Measurements from ENCODE around the gene ANKRD33.

ANKRD33 gene

GRCh38 chr12:51906430-51907082 is 18.7 kb downstream of the ANKRD33 start:
- peaks cover 52% of the 10 kb centered on the region for H3K27me3 ChIP-seq (ENCODE audit: control insufficient read depth, insufficient read depth, low read length)
- H3K36me3 ChIP-seq (ENCODE audit: control insufficient read depth, insufficient read depth, low read length) = no peaks in the 10 kb centered on the region
- H3K9me3 ChIP-seq (ENCODE audit: control insufficient read depth, insufficient read depth, low read length) = no peaks in the 10 kb centered on the region
- peak overlapping the region; percentile 64; the same call in 1 of the 2 replicates for H3K4me3 ChIP-seq (ENCODE audit: low read depth, low read length)
- H3K9ac ChIP-seq (ENCODE audit: low read depth, low read length) = no peak overlapping the region
- H3K27ac ChIP-seq (ENCODE audit: low read depth, low read length) = no peak overlapping the region
- H3K4me1 ChIP-seq (ENCODE audit: control insufficient read depth, insufficient read depth, low read length) = 0 out of 2 replicates have a peak, but pooled peaks cover 5% of the 10 kb centered on the region

DNA sequence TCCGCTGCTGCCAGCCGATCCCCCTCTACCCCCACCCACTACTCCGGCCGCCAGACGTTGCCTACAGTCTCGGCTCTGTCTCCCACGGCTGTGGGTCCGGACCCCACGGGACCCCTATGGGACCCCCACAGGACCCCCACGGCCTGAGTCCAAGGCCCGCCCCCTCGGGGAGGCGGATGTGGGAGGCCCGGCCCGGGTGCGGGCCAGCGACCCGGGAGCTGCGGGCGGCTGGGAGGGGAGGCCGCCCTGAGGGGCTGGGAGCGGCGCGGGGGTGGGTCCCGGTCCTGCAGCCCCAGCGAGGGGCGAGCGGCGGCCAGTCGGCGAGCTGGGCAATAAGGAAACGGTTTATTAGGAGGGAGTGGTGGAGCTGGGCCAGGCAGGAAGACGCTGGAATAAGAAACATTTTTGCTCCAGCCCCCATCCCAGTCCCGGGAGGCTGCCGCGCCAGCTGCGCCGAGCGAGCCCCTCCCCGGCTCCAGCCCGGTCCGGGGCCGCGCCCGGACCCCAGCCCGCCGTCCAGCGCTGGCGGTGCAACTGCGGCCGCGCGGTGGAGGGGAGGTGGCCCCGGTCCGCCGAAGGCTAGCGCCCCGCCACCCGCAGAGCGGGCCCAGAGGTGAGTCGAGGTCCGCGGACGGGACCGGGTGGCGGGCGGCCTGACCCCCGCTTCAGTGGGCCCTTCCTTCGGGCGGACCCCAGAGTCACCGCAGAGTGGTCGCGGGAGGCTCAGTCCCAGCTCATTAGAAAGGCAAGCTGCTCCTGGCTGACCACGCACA is 19.4 kb downstream of the ANKRD33 start, which contains the start of gene ACVRL1:
Gene ACVRL1, plus strand, starts transcription at position 422 of the 773 bp plus-strand sequence. CDS start 4,971 bp downstream, outside the sequence.
- Histone ChIP-seq H3K27me3 (ENCODE audit: control insufficient read depth, insufficient read depth, low read length) (peaks cover 52% of the 10 kb centered on the region), H3K4me3 (ENCODE audit: low read depth, low read length) (peak within 1 kb of the TSS; percentile 64), H3K27ac (ENCODE audit: low read depth, low read length) (no peak within 1 kb of the TSS), H3K4me1 (ENCODE audit: control insufficient read depth, insufficient read depth, low read length) (0 out of 2 replicates have a peak, but pooled peaks cover 5% of the 10 kb centered on the region), H3K9ac (ENCODE audit: low read depth, low read length) (no peak within 1 kb of the TSS), H3K36me3 (ENCODE audit: control insufficient read depth, insufficient read depth, low read length) (no peaks in the 10 kb centered on the region), H3K9me3 (ENCODE audit: control insufficient read depth, insufficient read depth, low read length) (no peaks in the 10 kb centered on the region)

DNA sequence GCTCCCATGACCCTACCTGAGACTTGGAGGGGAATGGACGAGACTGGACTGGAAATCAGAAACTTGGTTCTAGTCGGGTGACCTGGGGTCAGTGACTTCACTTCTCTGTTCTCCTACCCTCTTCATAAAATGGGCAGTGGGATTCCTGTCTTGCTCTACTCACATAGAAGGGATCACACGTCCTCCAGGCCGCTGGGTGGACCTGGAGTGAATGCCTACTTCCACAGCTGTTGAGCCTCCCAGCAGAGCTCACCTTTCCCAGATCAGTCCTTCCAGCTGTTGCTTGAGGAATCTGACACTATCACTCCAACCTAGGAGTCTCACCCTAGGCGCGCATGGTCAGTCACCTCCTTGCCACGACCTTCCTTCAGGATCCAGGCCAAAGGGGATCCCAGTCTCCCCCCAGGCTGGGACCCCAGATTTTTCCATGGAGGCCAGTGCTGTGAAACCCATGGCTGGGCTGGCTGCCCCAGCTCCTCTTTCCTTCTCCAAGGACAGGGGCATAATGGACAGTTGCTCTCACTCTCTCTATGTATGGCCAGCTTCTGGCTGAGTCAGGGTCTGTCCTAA is 20.0 kb downstream of the ANKRD33 start:
- 0 out of 2 replicates have a peak, but pooled peaks cover 5% of the 10 kb centered on the region for H3K4me1 ChIP-seq (ENCODE audit: control insufficient read depth, insufficient read depth, low read length)
- no peak overlapping the region for H3K27ac ChIP-seq (ENCODE audit: low read depth, low read length)
- peak overlapping the region; percentile 64; the same call in 1 of the 2 replicates for H3K4me3 ChIP-seq (ENCODE audit: low read depth, low read length)
- H3K9ac ChIP-seq (ENCODE audit: low read depth, low read length) = no peak overlapping the region
- peaks cover 52% of the 10 kb centered on the region for H3K27me3 ChIP-seq (ENCODE audit: control insufficient read depth, insufficient read depth, low read length)
- H3K9me3 ChIP-seq (ENCODE audit: control insufficient read depth, insufficient read depth, low read length) = no peaks in the 10 kb centered on the region
- no peaks in the 10 kb centered on the region for H3K36me3 ChIP-seq (ENCODE audit: control insufficient read depth, insufficient read depth, low read length)

DNA sequence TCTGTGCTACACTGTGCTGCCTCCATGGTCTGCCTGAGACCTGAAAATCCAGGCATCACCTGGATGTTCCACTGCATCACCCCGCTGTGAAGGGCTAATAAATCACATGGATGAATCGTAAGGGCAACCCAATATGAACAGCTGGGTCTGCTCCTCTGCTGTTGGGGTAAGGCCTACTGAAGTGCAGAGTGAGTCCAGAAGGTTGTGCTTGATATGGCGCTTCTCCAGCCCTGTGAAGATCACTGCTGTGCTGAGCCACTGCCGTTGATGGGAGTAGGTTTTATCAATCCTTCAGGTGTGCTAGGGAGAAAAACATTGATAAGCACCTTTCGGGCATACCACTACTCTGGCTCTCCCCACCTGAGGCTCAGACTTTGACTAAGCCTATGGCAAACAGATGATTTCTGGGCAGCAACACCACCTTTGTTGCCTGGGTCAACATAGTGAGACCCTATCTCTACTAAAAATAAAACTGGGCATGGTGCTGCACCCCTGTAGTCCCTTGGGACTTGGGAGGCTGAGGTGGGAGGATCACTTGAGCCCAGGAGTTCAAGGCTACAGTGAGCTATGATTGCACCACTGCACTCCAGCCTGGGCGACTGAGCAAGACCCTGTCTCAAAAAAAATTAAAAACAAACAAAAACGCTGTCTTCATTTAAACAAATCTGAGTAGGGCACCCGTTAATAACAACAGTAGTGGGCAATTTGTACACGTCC is 21.1 kb downstream of the ANKRD33 start:
- H3K4me3 ChIP-seq (ENCODE audit: low read depth, low read length) = no peak overlapping the region
- H3K9me3 ChIP-seq (ENCODE audit: control insufficient read depth, insufficient read depth, low read length) = no peaks in the 10 kb centered on the region
- H3K36me3 ChIP-seq (ENCODE audit: control insufficient read depth, insufficient read depth, low read length) = no peaks in the 10 kb centered on the region
- peaks cover 52% of the 10 kb centered on the region for H3K27me3 ChIP-seq (ENCODE audit: control insufficient read depth, insufficient read depth, low read length)
- H3K27ac ChIP-seq (ENCODE audit: low read depth, low read length) = no peak overlapping the region
- H3K4me1 ChIP-seq (ENCODE audit: control insufficient read depth, insufficient read depth, low read length) = 0 out of 2 replicates have a peak, but pooled peaks cover 5% of the 10 kb centered on the region
- no peak overlapping the region for H3K9ac ChIP-seq (ENCODE audit: low read depth, low read length)

GRCh38 chr12:51910168-51910567 is 22.3 kb downstream of the ANKRD33 start:
- no peak overlapping the region for H3K9ac ChIP-seq (ENCODE audit: low read depth, low read length)
- no peaks in the 10 kb centered on the region for H3K36me3 ChIP-seq (ENCODE audit: control insufficient read depth, insufficient read depth, low read length)
- H3K9me3 ChIP-seq (ENCODE audit: control insufficient read depth, insufficient read depth, low read length) = no peaks in the 10 kb centered on the region
- H3K4me3 ChIP-seq (ENCODE audit: low read depth, low read length) = no peak overlapping the region
- peaks cover 52% of the 10 kb centered on the region for H3K27me3 ChIP-seq (ENCODE audit: control insufficient read depth, insufficient read depth, low read length)
- 0 out of 2 replicates have a peak, but pooled peaks cover 5% of the 10 kb centered on the region for H3K4me1 ChIP-seq (ENCODE audit: control insufficient read depth, insufficient read depth, low read length)
- H3K27ac ChIP-seq (ENCODE audit: low read depth, low read length) = no peak overlapping the region

DNA sequence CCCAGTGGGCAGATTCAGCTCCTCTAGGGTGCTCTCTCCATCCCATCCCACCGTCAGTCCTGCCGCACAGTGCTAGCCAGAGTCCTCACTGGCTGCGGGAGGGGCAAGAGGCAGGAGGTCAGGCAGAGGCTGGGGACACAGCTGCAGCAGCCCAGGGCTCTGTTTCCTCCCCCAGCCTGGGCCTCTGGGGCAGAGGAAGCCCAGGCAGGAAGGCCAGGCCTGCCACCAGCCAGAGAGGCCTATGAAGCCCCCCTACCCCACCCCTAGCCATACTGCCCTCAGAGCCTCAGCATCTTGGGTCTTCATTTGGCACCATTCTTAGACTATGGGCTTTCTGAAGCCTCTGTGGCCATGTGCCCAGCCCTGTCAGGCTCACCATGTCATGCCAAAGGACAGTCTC is 22.8 kb downstream of the ANKRD33 start:
- H3K27me3 ChIP-seq (ENCODE audit: control insufficient read depth, insufficient read depth, low read length) = peaks cover 52% of the 10 kb centered on the region
- H3K9ac ChIP-seq (ENCODE audit: low read depth, low read length) = no peak overlapping the region
- H3K9me3 ChIP-seq (ENCODE audit: control insufficient read depth, insufficient read depth, low read length) = no peaks in the 10 kb centered on the region
- H3K4me3 ChIP-seq (ENCODE audit: low read depth, low read length) = no peak overlapping the region
- H3K27ac ChIP-seq (ENCODE audit: low read depth, low read length) = no peak overlapping the region
- H3K4me1 ChIP-seq (ENCODE audit: control insufficient read depth, insufficient read depth, low read length) = 0 out of 2 replicates have a peak, but pooled peaks cover 5% of the 10 kb centered on the region
- no peaks in the 10 kb centered on the region for H3K36me3 ChIP-seq (ENCODE audit: control insufficient read depth, insufficient read depth, low read length)

DNA sequence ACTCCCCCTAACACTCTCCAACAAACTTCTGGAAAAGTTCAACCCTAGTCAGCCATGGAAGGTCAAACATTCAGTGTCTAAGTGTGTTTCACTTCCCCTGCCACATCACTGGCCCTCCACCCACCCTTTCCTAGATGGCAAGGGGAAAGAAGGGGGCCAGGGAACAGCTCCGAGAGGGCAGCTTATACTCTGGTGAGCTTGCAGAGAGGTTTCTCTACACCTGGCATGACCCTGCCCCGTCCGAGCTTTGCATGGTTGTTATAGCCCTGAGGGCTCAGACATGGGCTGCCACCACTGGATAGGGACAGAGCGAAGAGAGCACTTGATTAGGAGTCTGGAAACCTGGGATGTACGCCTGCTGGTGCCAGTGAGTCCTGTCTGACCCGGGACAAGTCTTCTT is 23.4 kb downstream of the ANKRD33 start:
- Histone ChIP-seq H3K9me3 (ENCODE audit: control insufficient read depth, insufficient read depth, low read length) (no peaks in the 10 kb centered on the region), H3K9ac (ENCODE audit: low read depth, low read length) (no peak overlapping the region), H3K4me1 (ENCODE audit: control insufficient read depth, insufficient read depth, low read length) (0 out of 2 replicates have a peak, but pooled peaks cover 2% of the 10 kb centered on the region), H3K27me3 (ENCODE audit: control insufficient read depth, insufficient read depth, low read length) (peaks cover 46% of the 10 kb centered on the region), H3K36me3 (ENCODE audit: control insufficient read depth, insufficient read depth, low read length) (no peaks in the 10 kb centered on the region), H3K27ac (ENCODE audit: low read depth, low read length) (no peak overlapping the region), H3K4me3 (ENCODE audit: low read depth, low read length) (no peak overlapping the region)

GRCh38 chr12:51911788-51912711 is 24.1 kb downstream of the ANKRD33 start:
- no peaks in the 10 kb centered on the region for H3K36me3 ChIP-seq (ENCODE audit: control insufficient read depth, insufficient read depth, low read length)
- H3K9ac ChIP-seq (ENCODE audit: low read depth, low read length) = no peak overlapping the region
- no peaks in the 10 kb centered on the region for H3K9me3 ChIP-seq (ENCODE audit: control insufficient read depth, insufficient read depth, low read length)
- H3K4me3 ChIP-seq (ENCODE audit: low read depth, low read length) = no peak overlapping the region
- no peak overlapping the region for H3K27ac ChIP-seq (ENCODE audit: low read depth, low read length)
- H3K27me3 ChIP-seq (ENCODE audit: control insufficient read depth, insufficient read depth, low read length) = peaks cover 39% of the 10 kb centered on the region
- H3K4me1 ChIP-seq (ENCODE audit: control insufficient read depth, insufficient read depth, low read length) = no peaks in the 10 kb centered on the region

DNA sequence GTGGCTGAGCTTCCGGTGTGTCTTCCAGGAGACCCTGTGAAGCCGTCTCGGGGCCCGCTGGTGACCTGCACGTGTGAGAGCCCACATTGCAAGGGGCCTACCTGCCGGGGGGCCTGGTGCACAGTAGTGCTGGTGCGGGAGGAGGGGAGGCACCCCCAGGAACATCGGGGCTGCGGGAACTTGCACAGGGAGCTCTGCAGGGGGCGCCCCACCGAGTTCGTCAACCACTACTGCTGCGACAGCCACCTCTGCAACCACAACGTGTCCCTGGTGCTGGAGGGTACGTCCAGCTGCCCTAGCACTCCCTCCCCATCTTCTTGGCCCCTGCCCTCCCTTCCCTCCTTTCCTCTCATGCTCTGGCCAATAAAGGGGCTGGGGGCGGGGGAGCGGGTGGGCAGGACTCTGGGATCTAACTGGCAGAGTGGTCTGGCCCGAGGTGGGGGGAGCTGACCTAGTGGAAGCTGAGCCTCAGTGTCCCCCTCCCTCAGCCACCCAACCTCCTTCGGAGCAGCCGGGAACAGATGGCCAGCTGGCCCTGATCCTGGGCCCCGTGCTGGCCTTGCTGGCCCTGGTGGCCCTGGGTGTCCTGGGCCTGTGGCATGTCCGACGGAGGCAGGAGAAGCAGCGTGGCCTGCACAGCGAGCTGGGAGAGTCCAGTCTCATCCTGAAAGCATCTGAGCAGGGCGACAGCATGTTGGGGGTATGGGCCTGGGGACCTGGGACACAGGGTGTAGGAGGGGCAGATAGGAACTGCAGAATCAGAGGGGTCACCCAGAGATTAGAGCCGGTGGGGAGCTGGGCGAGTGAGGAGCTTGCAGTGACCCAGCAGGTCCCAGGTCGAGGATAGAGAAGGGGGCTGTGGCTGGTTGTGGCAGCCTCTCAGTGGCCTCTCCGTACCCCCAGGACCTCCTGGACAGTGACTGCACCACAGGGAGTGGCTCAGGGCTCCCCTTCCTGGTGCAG is 25.4 kb downstream of the ANKRD33 start:
- Histone ChIP-seq H3K27ac (ENCODE audit: low read depth, low read length) (no peak overlapping the region), H3K4me1 (ENCODE audit: control insufficient read depth, insufficient read depth, low read length) (no peaks in the 10 kb centered on the region), H3K9ac (ENCODE audit: low read depth, low read length) (no peak overlapping the region), H3K4me3 (ENCODE audit: low read depth, low read length) (no peak overlapping the region), H3K27me3 (ENCODE audit: control insufficient read depth, insufficient read depth, low read length) (peaks cover 26% of the 10 kb centered on the region), H3K36me3 (ENCODE audit: control insufficient read depth, insufficient read depth, low read length) (no peaks in the 10 kb centered on the region), H3K9me3 (ENCODE audit: control insufficient read depth, insufficient read depth, low read length) (no peaks in the 10 kb centered on the region)
